ENCODE results near the gene MAN1C1.
"Not testable (repeated sequence)": the region's sequence is repeated elsewhere in the genome, so short reads cannot be mapped to it uniquely, and the experiment has no call there.

The MAN1C1 gene

GRCh38 chr1:25658791-25659431, 42.3 kb downstream of the MAN1C1 start:
- peak overlapping the region; percentile 33; the same call in 1 of the 2 replicates for H3K27ac ChIP-seq
- TF ChIP-seq, protein P1, sequence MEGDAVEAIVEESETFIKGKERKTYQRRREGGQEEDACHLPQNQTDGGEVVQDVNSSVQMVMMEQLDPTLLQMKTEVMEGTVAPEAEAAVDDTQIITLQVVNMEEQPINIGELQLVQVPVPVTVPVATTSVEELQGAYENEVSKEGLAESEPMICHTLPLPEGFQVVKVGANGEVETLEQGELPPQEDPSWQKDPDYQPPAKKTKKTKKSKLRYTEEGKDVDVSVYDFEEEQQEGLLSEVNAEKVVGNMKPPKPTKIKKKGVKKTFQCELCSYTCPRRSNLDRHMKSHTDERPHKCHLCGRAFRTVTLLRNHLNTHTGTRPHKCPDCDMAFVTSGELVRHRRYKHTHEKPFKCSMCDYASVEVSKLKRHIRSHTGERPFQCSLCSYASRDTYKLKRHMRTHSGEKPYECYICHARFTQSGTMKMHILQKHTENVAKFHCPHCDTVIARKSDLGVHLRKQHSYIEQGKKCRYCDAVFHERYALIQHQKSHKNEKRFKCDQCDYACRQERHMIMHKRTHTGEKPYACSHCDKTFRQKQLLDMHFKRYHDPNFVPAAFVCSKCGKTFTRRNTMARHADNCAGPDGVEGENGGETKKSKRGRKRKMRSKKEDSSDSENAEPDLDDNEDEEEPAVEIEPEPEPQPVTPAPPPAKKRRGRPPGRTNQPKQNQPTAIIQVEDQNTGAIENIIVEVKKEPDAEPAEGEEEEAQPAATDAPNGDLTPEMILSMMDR (conservative IDR thresholded peaks at IDR 0.05): no peak
- no peak for TF ChIP-seq ZFX (IDR thresholded peaks at IDR 0.05)

- no peak overlapping the region for H3K27ac ChIP-seq
- TF ChIP-seq, protein P1 (conservative IDR thresholded peaks at IDR 0.05): no peak
- no peak for TF ChIP-seq ZFX (IDR thresholded peaks at IDR 0.05)
Observed at GRCh38 chr1:25661043-25661815, 44.6 kb downstream of the MAN1C1 start.

- TF ChIP-seq, protein P1 (conservative IDR thresholded peaks at IDR 0.05): no peak
- TF ChIP-seq ZFX (IDR thresholded peaks at IDR 0.05): no peak
- H3K27ac ChIP-seq: no peak overlapping the region
Observed at GRCh38 chr1:25662061-25662460, 45.5 kb downstream of the MAN1C1 start.

DNA sequence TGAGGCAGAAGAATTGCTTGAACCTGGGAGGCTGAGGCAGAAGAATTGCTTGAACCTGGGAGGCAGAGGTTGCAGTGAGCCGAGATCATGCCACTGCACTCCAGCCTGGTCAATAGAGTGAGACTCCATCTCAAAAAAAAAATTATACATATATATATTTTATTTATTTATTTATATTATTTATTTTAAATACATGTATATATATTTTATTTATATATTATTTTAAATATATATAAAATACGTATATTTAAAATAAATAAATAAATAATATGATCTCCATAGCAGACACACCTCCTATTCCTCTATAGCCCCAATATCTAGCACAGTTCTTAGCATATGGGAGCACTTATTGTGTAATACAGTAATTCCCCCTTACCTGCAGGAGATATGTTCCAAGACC, 46.4 kb downstream of the MAN1C1 start:
- H3K27ac ChIP-seq: not testable (repeated sequence)

GRCh38 chr1:25664357-25665199, 48.0 kb downstream of the MAN1C1 start:
- TF ChIP-seq ZFX (IDR thresholded peaks at IDR 0.05): no peak
- TF ChIP-seq, protein P1 (conservative IDR thresholded peaks at IDR 0.05): no peak

DNA sequence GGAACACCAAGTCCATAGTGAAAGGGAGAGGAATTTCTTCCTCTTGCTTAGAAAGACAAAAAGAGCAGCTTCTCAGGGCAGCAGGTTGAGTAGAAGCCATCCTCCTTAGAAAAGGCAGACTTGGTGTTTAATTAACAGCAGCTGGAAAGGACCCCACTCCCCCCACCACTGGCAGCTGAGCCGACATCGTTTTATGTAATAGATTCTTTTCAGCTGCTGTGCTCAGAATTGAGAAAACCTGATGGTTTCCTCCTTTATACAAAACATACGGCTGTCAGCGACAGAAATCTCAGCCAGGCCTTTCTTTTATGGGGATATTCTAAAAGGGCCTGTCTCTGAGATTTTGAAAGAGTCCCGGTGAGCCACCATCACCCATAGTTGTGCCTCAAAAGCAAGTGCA, 49.9 kb downstream of the MAN1C1 start:
- no peak for TF ChIP-seq ZFX (IDR thresholded peaks at IDR 0.05)
- TF ChIP-seq, protein P1 (conservative IDR thresholded peaks at IDR 0.05): no peak
- no peak overlapping the region for H3K27ac ChIP-seq

More at GRCh38 chr1:25664357-25665199, 48.0 kb downstream of the MAN1C1 start:
- no peak overlapping the region for H3K27ac ChIP-seq

GRCh38 chr1:25668931-25669573, 52.5 kb downstream of the MAN1C1 start:
- H3K27ac ChIP-seq: no peak overlapping the region
- TF ChIP-seq, protein P1 (conservative IDR thresholded peaks at IDR 0.05): no peak
- TF ChIP-seq ZFX (IDR thresholded peaks at IDR 0.05): no peak

Data from C4-2B (cell line).